Large intestine (tissue), 3 donors: ENCODE data around the gene HPCAL1. TPM values are rescaled to one million over a fixed set of nuclear protein-coding genes. Genes with fewer than 3 reads are reported as not detected.

Experiments used
- DNase-seq, 2 donors: peaks; one replicate each; pipeline versions ENCODE4 v3.0.0 to v3.0.0-alpha.2; 2013
- H3K27ac ChIP-seq: one replicate; pipeline ENCODE4 v1.5.1; 2013; ENCODE audit warnings: low read length
- H3K27me3 ChIP-seq: 2 replicates; pipeline ENCODE4 v1.6.1; 2013; ENCODE audit warnings: low read length; ENCODE audit not compliant: control insufficient read depth, insufficient read depth
- H3K36me3 ChIP-seq: 2 replicates; pipeline ENCODE4 v1.6.1; 2013; ENCODE audit warnings: low read length; ENCODE audit not compliant: control insufficient read depth, insufficient read depth
- H3K4me1 ChIP-seq: one replicate; pipeline ENCODE4 v1.6.1; 2013; ENCODE audit warnings: low read length; ENCODE audit not compliant: control insufficient read depth, insufficient read depth
- H3K4me3 ChIP-seq: one replicate; pipeline ENCODE4 v1.5.1; 2013; ENCODE audit warnings: low read length
- H3K9me3 ChIP-seq: one replicate; pipeline ENCODE4 v1.6.1; 2013; ENCODE audit warnings: mild to moderate bottlenecking, low read depth, low read length, moderate library complexity; ENCODE audit not compliant: control insufficient read depth
- WGBS: methylation state at CpG from one replicate; pipeline ENCODE4 v1.1.5; 2013; ENCODE audit warnings: low lambda C conversion rate; ENCODE audit not compliant: insufficient coverage; 5-methylcytosine and 5-hydroxymethylcytosine counted together
- polyA plus RNA-seq: library from polyadenylated mRNA; unstranded; fragments of 120-200 nt; gene quantifications from one replicate; pipeline ENCODE4 v1.2.1, GENCODE V29; 2013

Gene HPCAL1
- polyA plus RNA-seq, 1 donor, result 68.7 TPM

- Histone ChIP-seq H3K4me1 (peaks cover 24% of the 10 kb centered on the region), H3K9me3 (no peaks in the 10 kb centered on the region), H3K27me3 (no peaks in the 10 kb centered on the region), H3K4me3 (no peak overlapping the region), H3K27ac (no peak overlapping the region), H3K36me3 (peaks cover 23% of the 10 kb centered on the region)
- no peak for DNase-seq
- WGBS, result 100% methylated on average over 1 of the region's 14 CpGs
Measured at GRCh38 chr2:10400002-10400401, 97.3 kb downstream of the HPCAL1 start.

GRCh38 chr2:10400568-10400977 lies 97.9 kb downstream of the HPCAL1 start:
- no peak for DNase-seq
- Histone ChIP-seq H3K4me3 (no peak overlapping the region), H3K4me1 (peaks cover 24% of the 10 kb centered on the region), H3K9me3 (no peaks in the 10 kb centered on the region), H3K27me3 (no peaks in the 10 kb centered on the region), H3K36me3 (peaks cover 26% of the 10 kb centered on the region), H3K27ac (no peak overlapping the region)
- no CpG with 5 or more reads among the region's 11 CpGs for WGBS

DNA sequence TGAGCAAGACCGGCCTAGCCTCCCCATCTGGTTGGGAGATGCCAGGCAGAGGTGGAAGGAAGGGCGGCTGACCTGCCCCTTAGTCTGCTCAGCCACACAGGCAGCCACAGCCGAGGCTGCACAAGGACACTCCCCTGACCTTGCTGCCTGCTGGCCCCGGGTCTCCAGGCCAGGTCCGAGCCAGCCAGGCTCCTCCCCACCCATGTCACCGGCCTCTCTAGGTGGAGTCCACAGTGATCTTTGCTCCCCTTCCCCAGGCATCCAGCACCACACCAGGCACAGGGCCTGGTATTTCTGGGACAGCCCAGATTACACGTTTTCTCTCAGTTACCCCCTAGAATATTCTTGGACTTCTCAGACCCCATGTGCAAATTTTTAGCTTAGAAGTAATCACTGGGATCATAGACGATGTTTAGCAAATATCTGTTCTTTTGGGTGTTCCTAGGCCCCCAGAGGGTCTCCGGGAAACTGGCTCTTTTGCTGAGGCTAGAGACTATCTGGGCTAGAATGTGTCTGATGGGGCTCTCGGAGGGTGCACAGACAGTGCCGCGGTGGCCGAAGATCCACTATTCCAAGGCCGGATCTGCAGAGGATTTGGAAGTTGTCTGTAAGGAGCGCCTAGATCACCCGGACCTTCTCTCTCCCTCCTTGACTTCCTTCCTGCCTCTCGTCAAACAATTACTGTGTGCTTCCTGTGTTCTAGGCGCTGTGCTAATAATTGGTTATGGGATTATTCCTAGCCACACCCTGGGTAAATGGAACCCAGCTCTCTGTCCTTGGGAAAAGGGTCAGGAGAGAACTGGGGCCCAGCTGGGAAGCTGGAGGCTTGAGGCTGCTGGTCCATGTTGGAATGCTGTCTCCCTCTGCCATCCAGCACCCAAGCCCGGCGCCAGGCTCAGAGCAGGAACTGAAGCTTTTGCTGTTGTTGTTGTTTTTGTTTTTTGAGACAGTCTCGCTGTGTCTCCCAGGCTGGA lies 98.6 kb downstream of the HPCAL1 start:
- peak overlapping the region; percentile 13 for H3K27ac ChIP-seq
- no CpG with 5 or more reads among the region's 21 CpGs for WGBS
- peaks cover 24% of the 10 kb centered on the region for H3K4me1 ChIP-seq

DNA sequence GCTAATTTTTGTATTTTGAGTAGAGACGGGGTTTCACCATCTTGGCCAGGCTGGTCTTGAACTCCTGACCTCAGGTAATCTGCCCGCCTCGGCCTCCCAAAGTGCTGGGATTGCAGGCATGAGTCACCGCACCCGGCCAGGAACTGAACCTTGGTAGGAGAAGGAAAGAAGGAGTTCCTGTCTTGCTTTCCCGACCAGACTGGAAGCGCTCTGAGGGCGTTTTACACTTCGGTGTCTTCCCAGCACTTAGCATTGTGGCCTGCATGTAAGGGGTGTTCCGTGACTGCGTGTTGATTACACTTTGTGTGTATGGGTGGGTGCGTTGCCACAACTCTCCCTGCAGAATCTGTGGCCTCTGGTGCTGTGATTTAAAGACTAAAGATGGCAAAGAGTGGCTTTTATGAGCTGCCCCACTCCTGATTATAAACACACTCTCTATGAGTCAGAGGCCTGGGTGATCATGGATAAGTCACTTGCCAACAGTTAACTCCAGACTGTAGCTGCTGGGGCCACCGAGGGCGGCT lies 99.4 kb downstream of the HPCAL1 start:
- Histone ChIP-seq H3K27me3 (no peaks in the 10 kb centered on the region), H3K27ac (peak overlapping the region; percentile 51), H3K4me1 (peaks cover 24% of the 10 kb centered on the region), H3K9me3 (no peaks in the 10 kb centered on the region), H3K36me3 (peaks cover 37% of the 10 kb centered on the region), H3K4me3 (no peak overlapping the region)
- DNase-seq, result peak in 1 of 2 donors; percentile 50
- no CpG with 5 or more reads among the region's 14 CpGs for WGBS

More for the DNA sequence above, 98.6 kb downstream of the HPCAL1 start:
- peaks cover 31% of the 10 kb centered on the region for H3K36me3 ChIP-seq
- H3K4me3 ChIP-seq, result no peak overlapping the region
- DNase-seq, result peak in 1 of 2 donors; percentile 63
- no peaks in the 10 kb centered on the region for H3K9me3 ChIP-seq
- H3K27me3 ChIP-seq, result no peaks in the 10 kb centered on the region

- Histone ChIP-seq H3K4me3 (no peak overlapping the region), H3K4me1 (peaks cover 28% of the 10 kb centered on the region), H3K27ac (peak overlapping the region; percentile 51), H3K36me3 (peaks cover 37% of the 10 kb centered on the region), H3K9me3 (no peaks in the 10 kb centered on the region), H3K27me3 (no peaks in the 10 kb centered on the region)
- DNase-seq, result peak; percentile 63 to 71
- no CpG with 5 or more reads among the region's 8 CpGs for WGBS
Measured at GRCh38 chr2:10402653-10403215, 100.0 kb downstream of the HPCAL1 start.

DNA sequence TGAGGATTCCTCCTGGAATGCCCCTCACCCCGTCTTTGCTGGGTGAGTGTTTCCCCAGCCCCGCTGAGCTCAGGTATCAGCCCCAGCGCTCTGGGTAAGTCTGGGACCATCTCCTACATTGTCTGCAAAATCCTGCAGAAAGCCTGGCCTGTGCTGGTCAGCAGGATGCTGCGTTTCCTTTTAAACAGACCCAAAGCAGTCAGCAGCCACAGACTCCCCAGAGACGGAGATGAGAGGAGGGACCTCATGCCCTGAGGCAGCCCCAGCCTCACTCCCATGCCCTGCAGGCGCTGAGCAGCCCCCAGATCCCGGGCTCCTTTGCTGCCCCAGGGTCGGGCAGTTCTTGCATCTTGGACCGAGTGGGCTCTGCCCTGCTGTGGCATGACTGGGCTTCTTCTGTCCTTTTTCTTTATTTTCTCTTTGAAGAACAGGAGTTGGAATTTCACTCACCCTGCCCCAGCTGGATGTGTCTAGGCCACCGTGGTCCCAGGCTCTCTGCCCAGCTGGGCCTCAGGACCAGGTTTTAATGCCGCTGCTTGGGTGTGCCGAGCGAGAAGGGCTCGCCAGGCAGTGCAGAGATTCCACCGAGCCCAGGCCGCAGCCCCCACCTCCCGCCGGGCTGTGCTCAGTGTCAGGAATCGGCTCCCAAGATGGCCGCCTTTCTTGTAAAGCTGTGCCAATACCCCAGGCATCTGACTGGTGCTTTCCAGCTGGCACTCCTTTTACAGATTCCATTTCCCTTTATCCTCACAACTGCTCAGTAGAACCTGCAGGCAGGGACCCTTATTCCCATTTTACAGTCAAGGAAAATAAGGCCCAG lies 101.8 kb downstream of the HPCAL1 start:
- no peaks in the 10 kb centered on the region for H3K9me3 ChIP-seq
- H3K4me3 ChIP-seq, result no peak overlapping the region
- peaks cover 46% of the 10 kb centered on the region for H3K4me1 ChIP-seq
- H3K27me3 ChIP-seq, result no peaks in the 10 kb centered on the region
- H3K27ac ChIP-seq, result no peak overlapping the region
- H3K36me3 ChIP-seq, result peaks cover 36% of the 10 kb centered on the region
- no peak for DNase-seq
- WGBS, result no CpG with 5 or more reads among the region's 20 CpGs

GRCh38 chr2:10405448-10405847 lies 102.7 kb downstream of the HPCAL1 start:
- no peaks in the 10 kb centered on the region for H3K27me3 ChIP-seq
- H3K4me1 ChIP-seq, result peaks cover 54% of the 10 kb centered on the region
- H3K9me3 ChIP-seq, result no peaks in the 10 kb centered on the region
- H3K27ac ChIP-seq, result no peak overlapping the region
- peaks cover 27% of the 10 kb centered on the region for H3K36me3 ChIP-seq
- peak in 1 of 2 donors; percentile 16 for DNase-seq
- WGBS, result no CpG with 5 or more reads among the region's 13 CpGs
- H3K4me3 ChIP-seq, result no peak overlapping the region

DNA sequence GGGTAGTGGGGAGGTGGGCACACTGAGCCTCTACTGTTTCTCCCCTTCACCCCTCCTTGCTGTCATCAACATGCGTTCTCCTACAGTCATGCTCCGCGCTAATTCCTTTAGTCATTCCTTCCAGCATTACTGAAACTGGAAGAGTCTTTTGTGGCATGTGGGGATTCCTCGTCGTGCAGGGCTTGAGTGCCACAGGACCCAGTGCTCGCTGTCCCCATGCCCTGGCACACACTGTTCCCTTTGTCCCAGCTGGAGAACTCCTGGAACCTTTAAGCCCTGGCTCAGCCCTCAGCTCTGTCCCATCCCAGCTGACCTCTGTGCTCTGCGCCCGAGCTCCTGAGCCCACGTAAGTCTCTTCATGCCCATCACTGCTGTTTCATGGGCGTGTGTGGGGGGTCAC lies 103.3 kb downstream of the HPCAL1 start:
- 100% methylated on average over 1 of the region's 10 CpGs for WGBS
- Histone ChIP-seq H3K27me3 (no peaks in the 10 kb centered on the region), H3K36me3 (peaks cover 27% of the 10 kb centered on the region), H3K9me3 (no peaks in the 10 kb centered on the region), H3K27ac (no peak overlapping the region), H3K4me1 (peaks cover 56% of the 10 kb centered on the region), H3K4me3 (no peak overlapping the region)
- DNase-seq, result no peak

GRCh38 chr2:10406491-10407188 lies 103.9 kb downstream of the HPCAL1 start:
- Histone ChIP-seq H3K27ac (no peak overlapping the region), H3K27me3 (no peaks in the 10 kb centered on the region), H3K4me3 (no peak overlapping the region), H3K9me3 (no peaks in the 10 kb centered on the region), H3K36me3 (peaks cover 32% of the 10 kb centered on the region), H3K4me1 (peaks cover 49% of the 10 kb centered on the region)
- 100% methylated on average over 3 of the region's 18 CpGs for WGBS
- DNase-seq, result no peak
